Astrocyte (in vitro differentiated cells and primary cell): ENCODE data around the gene GAB2. TPM values are rescaled to one million over a fixed set of nuclear protein-coding genes. Genes with fewer than 3 reads are reported as not detected.
"Not testable (repeated sequence)": the region's sequence is repeated elsewhere in the genome, so short reads cannot be mapped to it uniquely, and the experiment has no call there.

ENCODE experiments used
- DNase-seq: peaks from one replicate; pipeline ENCODE4 v3.0.0-alpha.2; 2010; ENCODE audit warnings: low read depth
- FAIRE-seq: peaks from 2 replicates; lab custom pipeline; 2011; peaks lifted over from hg19 to GRCh38; lab: Jason Lieb, UNC
- H2AFZ ChIP-seq: 2 replicates; pipeline ENCODE4 v1.6.0; 2012; ENCODE audit warnings: low read depth, low read length, inconsistent platforms
- H3K27ac ChIP-seq: 2 replicates; pipeline ENCODE4 v1.5.1; 2011; ENCODE audit warnings: low read depth, low read length, inconsistent platforms
- H3K27me3 ChIP-seq: 2 replicates; pipeline ENCODE4 v1.6.0; 2011; ENCODE audit warnings: low read length, inconsistent platforms; ENCODE audit not compliant: insufficient read depth
- H3K36me3 ChIP-seq: 2 replicates; pipeline ENCODE4 v1.5.1; 2011; ENCODE audit warnings: low read length, inconsistent platforms; ENCODE audit not compliant: insufficient read depth
- H3K4me1 ChIP-seq: 2 replicates; pipeline ENCODE4 v1.5.1; 2011; ENCODE audit warnings: low read length, inconsistent platforms; ENCODE audit not compliant: insufficient read depth
- H3K4me2 ChIP-seq: 2 replicates; pipeline ENCODE4 v1.6.0; 2012; ENCODE audit warnings: low read length, inconsistent platforms
- H3K4me3 ChIP-seq: 2 replicates; pipeline ENCODE4 v1.5.1; 2011; ENCODE audit warnings: low read depth, mild to moderate bottlenecking, low read length, inconsistent platforms; ENCODE audit not compliant: insufficient read depth
- H3K79me2 ChIP-seq: 2 replicates; pipeline ENCODE4 v1.6.0; 2012; ENCODE audit warnings: mild to moderate bottlenecking, low read length, inconsistent platforms; ENCODE audit not compliant: insufficient read depth
- H3K9ac ChIP-seq: 2 replicates; pipeline ENCODE4 v1.6.0; 2012; ENCODE audit warnings: mild to moderate bottlenecking, low read length, inconsistent platforms
- H3K9me3 ChIP-seq: 2 replicates; pipeline ENCODE4 v1.5.1; 2012; ENCODE audit warnings: low read depth, mild to moderate bottlenecking, low read length, inconsistent platforms; ENCODE audit not compliant: insufficient read depth
- H4K20me1 ChIP-seq: 2 replicates; pipeline ENCODE4 v1.6.0; 2012; ENCODE audit warnings: low read length, inconsistent platforms; ENCODE audit not compliant: insufficient read depth
- H3K27ac Mint-ChIP-seq: one replicate; pipeline ENCODE4 v1.8.0; 2021; ENCODE audit warnings: mild to moderate bottlenecking, mixed read lengths; ENCODE audit not compliant: unreplicated experiment
- H3K27me3 Mint-ChIP-seq: one replicate; pipeline ENCODE4 v1.8.0; 2021; ENCODE audit warnings: low read depth, mixed read lengths; ENCODE audit not compliant: unreplicated experiment
- H3K36me3 Mint-ChIP-seq: one replicate; pipeline ENCODE4 v1.8.0; 2021; ENCODE audit warnings: low read depth, mixed read lengths; ENCODE audit not compliant: unreplicated experiment
- H3K4me1 Mint-ChIP-seq: one replicate; pipeline ENCODE4 v1.8.0; 2021; ENCODE audit warnings: low read depth, mixed read lengths; ENCODE audit not compliant: unreplicated experiment
- H3K4me3 Mint-ChIP-seq: one replicate; pipeline ENCODE4 v1.8.0; 2021; ENCODE audit warnings: mild to moderate bottlenecking, moderate library complexity, mixed read lengths; ENCODE audit not compliant: unreplicated experiment
- H3K9me3 Mint-ChIP-seq: one replicate; pipeline ENCODE4 v1.8.0; 2021; ENCODE audit warnings: mild to moderate bottlenecking, mixed read lengths; ENCODE audit not compliant: unreplicated experiment
- CTCF ChIP-seq: IDR thresholded peaks from 2 replicates; pipeline ENCODE4 v1.5.1; 2011; ENCODE audit warnings: low read depth, mild to moderate bottlenecking, inconsistent platforms, low read length, moderate library complexity; ENCODE audit not compliant: insufficient read depth
- EZH2 ChIP-seq: IDR thresholded peaks from 2 replicates; pipeline ENCODE4 v1.6.1; 2012; ENCODE audit warnings: mild to moderate bottlenecking, low read length, inconsistent platforms; ENCODE audit not compliant: insufficient read depth
- total RNA-seq: library from RNA; stranded (reverse); gene quantifications from 2 replicates; pipeline ENCODE4 v1.2.1, GENCODE V29; 2021

The GAB2 gene
- total RNA-seq, 1 donor from 2014 or later: 18.2 TPM

- no peak overlapping the region for H3K4me3 Mint-ChIP-seq
Observed at GRCh38 chr11:78179459-78180071, 238.1 kb downstream of the GAB2 start.

GRCh38 chr11:78177216-78177615, 240.4 kb downstream of the GAB2 start:
- Mint-ChIP-seq H3K36me3 (peaks cover 28% of the 10 kb centered on the region), H3K27me3 (no peaks in the 10 kb centered on the region), H3K4me3 (no peak overlapping the region), H3K4me1 (peaks cover 6% of the 10 kb centered on the region), H3K9me3 (peaks cover 4% of the 10 kb centered on the region), H3K27ac (no peak overlapping the region)
- no peak overlapping the region for H3K4me2 ChIP-seq
- no peak overlapping the region for H3K4me3 ChIP-seq
- H3K9me3 ChIP-seq: no peaks in the 10 kb centered on the region
- peaks cover 10% of the 10 kb centered on the region for H3K36me3 ChIP-seq
- no peak overlapping the region for H2AFZ ChIP-seq
- no peak overlapping the region for H3K27ac ChIP-seq
- TF ChIP-seq CTCF (no peak), EZH2 (no peak)
- H3K9ac ChIP-seq: no peak overlapping the region
- DNase-seq (no peak), FAIRE-seq (no peak)
- H3K4me1 ChIP-seq: no peaks in the 10 kb centered on the region
- no peaks in the 10 kb centered on the region for H3K27me3 ChIP-seq
- H4K20me1 ChIP-seq: peaks cover 19% of the 10 kb centered on the region
- H3K79me2 ChIP-seq: peaks cover 9% of the 10 kb centered on the region

More at GRCh38 chr11:78179459-78180071, 238.1 kb downstream of the GAB2 start:
- Histone ChIP-seq H3K4me1 (no peaks in the 10 kb centered on the region), H3K36me3 (peaks cover 5% of the 10 kb centered on the region), H4K20me1 (peaks cover 19% of the 10 kb centered on the region), H3K9me3 (no peaks in the 10 kb centered on the region), H3K79me2 (peaks cover 19% of the 10 kb centered on the region), H2AFZ (no peak overlapping the region), H3K27ac (no peak overlapping the region), H3K4me2 (no peak overlapping the region), H3K27me3 (no peaks in the 10 kb centered on the region), H3K4me3 (no peak overlapping the region), H3K9ac (no peak overlapping the region)
- TF ChIP-seq EZH2 (no peak), CTCF (no peak)
- H3K36me3 Mint-ChIP-seq: peaks cover 19% of the 10 kb centered on the region
- H3K27ac Mint-ChIP-seq: no peak overlapping the region
- H3K27me3 Mint-ChIP-seq: no peaks in the 10 kb centered on the region
- H3K9me3 Mint-ChIP-seq: peaks cover 4% of the 10 kb centered on the region
- H3K4me1 Mint-ChIP-seq: peaks cover 6% of the 10 kb centered on the region
- FAIRE-seq: no peak
- no peak for DNase-seq

- no peak overlapping the region for H3K4me2 ChIP-seq
- H4K20me1 ChIP-seq: peaks cover 19% of the 10 kb centered on the region
- H3K9ac ChIP-seq: no peak overlapping the region
- DNase-seq: no peak
- Mint-ChIP-seq H3K36me3 (peaks cover 28% of the 10 kb centered on the region), H3K27me3 (no peaks in the 10 kb centered on the region), H3K4me3 (no peak overlapping the region), H3K4me1 (peaks cover 6% of the 10 kb centered on the region), H3K27ac (no peak overlapping the region), H3K9me3 (peaks cover 4% of the 10 kb centered on the region)
- H2AFZ ChIP-seq: no peak overlapping the region
- H3K79me2 ChIP-seq: peaks cover 6% of the 10 kb centered on the region
- peaks cover 10% of the 10 kb centered on the region for H3K36me3 ChIP-seq
- no peak overlapping the region for H3K4me3 ChIP-seq
- no peak for TF ChIP-seq EZH2
- TF ChIP-seq CTCF: no peak
- H3K4me1 ChIP-seq: no peaks in the 10 kb centered on the region
- no peak for FAIRE-seq
- H3K27me3 ChIP-seq: no peaks in the 10 kb centered on the region
- no peak overlapping the region for H3K27ac ChIP-seq
- no peaks in the 10 kb centered on the region for H3K9me3 ChIP-seq
Observed at GRCh38 chr11:78176605-78177141, 240.9 kb downstream of the GAB2 start.

GRCh38 chr11:78175862-78176261, 241.8 kb downstream of the GAB2 start:
- not testable (repeated sequence) for FAIRE-seq, H3K4me3 Mint-ChIP-seq, H3K27me3 Mint-ChIP-seq, H3K27me3 ChIP-seq, H3K9ac ChIP-seq, H3K79me2 ChIP-seq, H3K4me3 ChIP-seq, H3K27ac Mint-ChIP-seq, H3K4me1 ChIP-seq, H3K9me3 ChIP-seq, H3K4me2 ChIP-seq, H2AFZ ChIP-seq, DNase-seq, H3K4me1 Mint-ChIP-seq, H3K9me3 Mint-ChIP-seq, H3K27ac ChIP-seq
- peaks cover 28% of the 10 kb centered on the region for H3K36me3 Mint-ChIP-seq
- H3K36me3 ChIP-seq: peaks cover 10% of the 10 kb centered on the region
- peaks cover 19% of the 10 kb centered on the region for H4K20me1 ChIP-seq
